ENCODE results near the gene LYPD6.

GRCh38 chr2:149365931-149366583 lies 35.7 kb downstream of the LYPD6 start:
- TF ChIP-seq CTCF (IDR thresholded peaks at IDR 0.05) (no peak), ZFX (IDR thresholded peaks at IDR 0.05; ENCODE audit: borderline replicate concordance) (no peak)
